Effector memory CD8-positive, alpha-beta T cell (primary cell): Measurements from ENCODE around the gene IRX1.

Experiments used
- ATAC-seq: fragments of 150-1000 bp; cut with Tn5 transposase; replicated peaks from 2 replicates; pipeline ENCODE4 v1.10.0; 2021; ENCODE audit warnings: mild to moderate bottlenecking, moderate library complexity
- DNase-seq, 3 experiments: peaks; one replicate each; pipeline ENCODE4 v3.0.0; 2021
- H3K27ac Mint-ChIP-seq, 2 donors: one replicate each; pipeline ENCODE4 v1.8.0; 2022; ENCODE audit warnings: mild to moderate bottlenecking in 2 of 2, mixed read lengths in 2 of 2, moderate library complexity in 2 of 2
- H3K27me3 Mint-ChIP-seq, 2 donors: one replicate each; pipeline ENCODE4 v1.8.0; 2022; ENCODE audit warnings: mixed read lengths in 2 of 2
- H3K36me3 Mint-ChIP-seq: one replicate; pipeline ENCODE4 v1.8.0; 2022; ENCODE audit warnings: mild to moderate bottlenecking, moderate library complexity, mixed read lengths; ENCODE audit not compliant: insufficient read depth
- H3K4me1 Mint-ChIP-seq, 2 donors: one replicate each; pipeline ENCODE4 v1.8.0; 2022; ENCODE audit warnings: low read depth in 2 of 2, mixed read lengths in 2 of 2
- H3K4me3 Mint-ChIP-seq, 2 donors: one replicate each; pipeline ENCODE4 v1.8.0; 2022; ENCODE audit warnings: mild to moderate bottlenecking in 2 of 2, mixed read lengths in 2 of 2, moderate library complexity in 2 of 2
- H3K9me3 Mint-ChIP-seq, 2 donors: one replicate each; pipeline ENCODE4 v1.8.0; 2022; ENCODE audit warnings: mixed read lengths in 2 of 2

The IRX1 gene

GRCh38 chr5:3606121-3606831 is 10.6 kb downstream of the IRX1 start:
- Mint-ChIP-seq H3K27me3 (peaks cover 17 to 48% of the 10 kb centered on the region in 2 donors), H3K27ac (no peak overlapping the region), H3K4me1 (no peaks in the 10 kb centered on the region), H3K4me3 (no peak overlapping the region), H3K36me3 (no peaks in the 10 kb centered on the region), H3K9me3 (peaks cover 12 to 13% of the 10 kb centered on the region in 2 donors)
- ATAC-seq (no peak), DNase-seq (no peak)

- DNase-seq (no peak), ATAC-seq (no peak)
- Mint-ChIP-seq H3K4me3 (no peak overlapping the region), H3K27me3 (peaks cover 9 to 34% of the 10 kb centered on the region in 2 donors), H3K36me3 (no peaks in the 10 kb centered on the region), H3K27ac (no peak overlapping the region), H3K4me1 (no peaks in the 10 kb centered on the region), H3K9me3 (peaks cover 6 to 7% of the 10 kb centered on the region in 2 donors)
Measured at GRCh38 chr5:3607541-3608181, 12.0 kb downstream of the IRX1 start.

- Mint-ChIP-seq H3K9me3 (peaks cover 6 to 7% of the 10 kb centered on the region in 2 donors), H3K27me3 (peaks cover 0 to 19% of the 10 kb centered on the region in 2 donors), H3K4me3 (no peak overlapping the region), H3K4me1 (no peaks in the 10 kb centered on the region), H3K36me3 (no peaks in the 10 kb centered on the region), H3K27ac (no peak overlapping the region)
- DNase-seq (no peak), ATAC-seq (no peak)
Measured at GRCh38 chr5:3609120-3609681, 13.6 kb downstream of the IRX1 start.

GRCh38 chr5:3612591-3613042 is 17.0 kb downstream of the IRX1 start:
- H3K4me1 Mint-ChIP-seq, result no peaks in the 10 kb centered on the region
- H3K27me3 Mint-ChIP-seq, result no peaks in the 10 kb centered on the region
- DNase-seq, result no peak
- peaks cover 8 to 27% of the 10 kb centered on the region in 2 donors for H3K9me3 Mint-ChIP-seq
- H3K27ac Mint-ChIP-seq, result no peak overlapping the region
- no peak overlapping the region for H3K4me3 Mint-ChIP-seq
- H3K36me3 Mint-ChIP-seq, result no peaks in the 10 kb centered on the region
- no peak for ATAC-seq

GRCh38 chr5:3613726-3614125 is 18.1 kb downstream of the IRX1 start:
- Mint-ChIP-seq H3K9me3 (peaks cover 8 to 27% of the 10 kb centered on the region in 2 donors), H3K4me1 (no peaks in the 10 kb centered on the region), H3K27ac (no peak overlapping the region), H3K36me3 (no peaks in the 10 kb centered on the region), H3K4me3 (no peak overlapping the region), H3K27me3 (no peaks in the 10 kb centered on the region)
- no peak for ATAC-seq
- DNase-seq, result no peak

- Mint-ChIP-seq H3K9me3 (peaks cover 10 to 21% of the 10 kb centered on the region in 2 donors), H3K4me3 (no peak overlapping the region), H3K4me1 (no peaks in the 10 kb centered on the region), H3K27me3 (no peaks in the 10 kb centered on the region), H3K36me3 (no peaks in the 10 kb centered on the region), H3K27ac (no peak overlapping the region)
- DNase-seq, result no peak
- ATAC-seq, result no peak
Measured at GRCh38 chr5:3615217-3615616, 19.6 kb downstream of the IRX1 start.

GRCh38 chr5:3615829-3616228 is 20.2 kb downstream of the IRX1 start:
- Mint-ChIP-seq H3K9me3 (peaks cover 10 to 21% of the 10 kb centered on the region in 2 donors), H3K27ac (no peak overlapping the region), H3K36me3 (no peaks in the 10 kb centered on the region), H3K27me3 (no peaks in the 10 kb centered on the region), H3K4me1 (no peaks in the 10 kb centered on the region), H3K4me3 (no peak overlapping the region)
- DNase-seq (no peak), ATAC-seq (no peak)

GRCh38 chr5:3619579-3619978 is 23.9 kb downstream of the IRX1 start:
- DNase-seq, result no peak
- H3K9me3 Mint-ChIP-seq, result peaks cover 10 to 27% of the 10 kb centered on the region in 2 donors
- no peak for ATAC-seq
- no peaks in the 10 kb centered on the region for H3K36me3 Mint-ChIP-seq
- H3K4me3 Mint-ChIP-seq, result no peak overlapping the region
- no peak overlapping the region for H3K27ac Mint-ChIP-seq
- H3K4me1 Mint-ChIP-seq, result no peaks in the 10 kb centered on the region
- H3K27me3 Mint-ChIP-seq, result no peaks in the 10 kb centered on the region

GRCh38 chr5:3622961-3623360 is 27.3 kb downstream of the IRX1 start:
- Mint-ChIP-seq H3K36me3 (no peaks in the 10 kb centered on the region), H3K27ac (no peak overlapping the region)

GRCh38 chr5:3625626-3626025 is 30.0 kb downstream of the IRX1 start:
- no peak overlapping the region for H3K27ac Mint-ChIP-seq
- H3K36me3 Mint-ChIP-seq, result no peaks in the 10 kb centered on the region
- no peak overlapping the region for H3K4me3 Mint-ChIP-seq
- H3K4me1 Mint-ChIP-seq, result no peaks in the 10 kb centered on the region
- ATAC-seq (no peak), DNase-seq (no peak)
- peaks cover 11 to 23% of the 10 kb centered on the region in 2 donors for H3K9me3 Mint-ChIP-seq
- H3K27me3 Mint-ChIP-seq, result no peaks in the 10 kb centered on the region

More at GRCh38 chr5:3622961-3623360, 27.3 kb downstream of the IRX1 start:
- Mint-ChIP-seq H3K9me3 (peaks cover 10 to 17% of the 10 kb centered on the region in 2 donors), H3K4me1 (no peaks in the 10 kb centered on the region), H3K27me3 (no peaks in the 10 kb centered on the region), H3K4me3 (no peak overlapping the region)
- ATAC-seq (no peak), DNase-seq (no peak)

GRCh38 chr5:3634061-3634460 is 38.4 kb downstream of the IRX1 start:
- no peaks in the 10 kb centered on the region for H3K4me1 Mint-ChIP-seq
- DNase-seq (no peak), ATAC-seq (no peak)
- H3K27ac Mint-ChIP-seq, result no peak overlapping the region
- no peaks in the 10 kb centered on the region for H3K27me3 Mint-ChIP-seq
- no peaks in the 10 kb centered on the region for H3K36me3 Mint-ChIP-seq
- peaks cover 6 to 8% of the 10 kb centered on the region in 2 donors for H3K9me3 Mint-ChIP-seq
- no peak overlapping the region for H3K4me3 Mint-ChIP-seq

GRCh38 chr5:3639175-3639574 is 43.5 kb downstream of the IRX1 start:
- H3K27me3 Mint-ChIP-seq, result no peaks in the 10 kb centered on the region
- H3K4me1 Mint-ChIP-seq, result no peaks in the 10 kb centered on the region
- no peak for DNase-seq
- H3K4me3 Mint-ChIP-seq, result no peak overlapping the region
- H3K36me3 Mint-ChIP-seq, result no peaks in the 10 kb centered on the region
- H3K27ac Mint-ChIP-seq, result no peak overlapping the region
- H3K9me3 Mint-ChIP-seq, result peaks cover 0 to 8% of the 10 kb centered on the region in 2 donors
- ATAC-seq, result no peak

GRCh38 chr5:3642231-3642630 is 46.6 kb downstream of the IRX1 start:
- Mint-ChIP-seq H3K27ac (no peak overlapping the region), H3K9me3 (peaks cover 3 to 8% of the 10 kb centered on the region in 2 donors), H3K36me3 (no peaks in the 10 kb centered on the region), H3K4me3 (no peak overlapping the region), H3K4me1 (no peaks in the 10 kb centered on the region), H3K27me3 (no peaks in the 10 kb centered on the region)
- ATAC-seq, result no peak
- DNase-seq, result no peak

GRCh38 chr5:3650320-3650719 is 54.7 kb downstream of the IRX1 start:
- ATAC-seq (no peak), DNase-seq (no peak)
- H3K27ac Mint-ChIP-seq, result no peak overlapping the region
- no peaks in the 10 kb centered on the region for H3K36me3 Mint-ChIP-seq
- peaks cover 0 to 3% of the 10 kb centered on the region in 2 donors for H3K9me3 Mint-ChIP-seq
- no peaks in the 10 kb centered on the region for H3K27me3 Mint-ChIP-seq
- H3K4me1 Mint-ChIP-seq, result no peaks in the 10 kb centered on the region
- no peak overlapping the region for H3K4me3 Mint-ChIP-seq
